Colonic mucosa (tissue), 4 donors: Measurements from ENCODE around the gene CNTNAP5. TPM values are rescaled to one million over a fixed set of nuclear protein-coding genes. Genes with fewer than 3 reads are reported as not detected.

Experiments
- DNase-seq: peaks from one replicate; pipeline ENCODE4 v3.0.0-alpha.2; 2020
- H3K27ac ChIP-seq: fragments of 200-600 bp; one replicate; pipeline ENCODE4 v1.8.0; 2021
- H3K27me3 ChIP-seq: fragments of 200-600 bp; one replicate; pipeline ENCODE4 v1.8.0; 2021
- H3K36me3 ChIP-seq: fragments of 200-600 bp; one replicate; pipeline ENCODE4 v1.8.0; 2021
- H3K4me1 ChIP-seq: fragments of 200-600 bp; one replicate; pipeline ENCODE4 v1.8.0; 2021; ENCODE audit warnings: mild to moderate bottlenecking
- H3K4me3 ChIP-seq: fragments of 200-600 bp; one replicate; pipeline ENCODE4 v1.8.0; 2021
- H3K9ac ChIP-seq, 2 donors: one replicate each; pipeline ENCODE4 v1.7.0; 2013; ENCODE audit warnings: control low read depth in 2 of 2, low read depth in 2 of 2, low read length in 2 of 2
- H3K9me3 ChIP-seq: fragments of 200-600 bp; one replicate; pipeline ENCODE4 v1.8.0; 2021
- CTCF ChIP-seq: fragments of 200-600 bp; IDR thresholded peaks from one replicate; pipeline ENCODE4 v1.8.0; 2022; ENCODE audit warnings: antibody characterized with exemption, mild to moderate bottlenecking
- intact Hi-C: fragments of 100-400 bp; cut with DNase I; formaldehyde crosslinking; loops from one replicate; pipeline ENCODE4 v1.14.1; 2022
- total RNA-seq, 2 donors: library from RNA; stranded (reverse); fragmentation: NEBNext Ultra II Directional in 1 of 2; extraction: Animal tissue kit (Norgen Biotek cat#: 25700) in 1 of 2; gene quantifications; one replicate each; pipeline ENCODE4 v1.2.1, GENCODE V29; 2021
- donor health status: healthy.
- donor health status: DM: no; HTN: no; CAD: no.
- donor health status: DM: no; HTN: no; CAD: no.

The CNTNAP5 gene
- under 1 TPM in 1 of 2 donors, not detected in 1; 0.35 TPM for total RNA-seq

GRCh38 chr2:124025171-124025580 lies at the start of gene CNTNAP5:
TSS of gene CNTNAP5 (plus strand) at chr2:124025287. CDS start at chr2:124025651, 364 bp downstream.
- H3K9ac ChIP-seq = no peak within 1 kb of the TSS
- H3K27me3 ChIP-seq = peaks cover 8% of the 10 kb centered on the region
- no peak for TF ChIP-seq CTCF
- intact Hi-C loops = loop anchor here (5.0 kb wide), 1 partner anchor 787 kb away; no protein-coding TSS in a partner anchor
- no peaks in the 10 kb centered on the region for H3K4me1 ChIP-seq
- DNase-seq = peak; percentile 44
- no peaks in the 10 kb centered on the region for H3K36me3 ChIP-seq
- no peak within 1 kb of the TSS for H3K27ac ChIP-seq
- H3K9me3 ChIP-seq = no peaks in the 10 kb centered on the region
- no peak within 1 kb of the TSS for H3K4me3 ChIP-seq

- Histone ChIP-seq H3K4me1 (no peaks in the 10 kb centered on the region), H3K27me3 (no peaks in the 10 kb centered on the region), H3K4me3 (no peak overlapping the region), H3K36me3 (no peaks in the 10 kb centered on the region), H3K27ac (no peak overlapping the region), H3K9ac (no peak overlapping the region), H3K9me3 (no peaks in the 10 kb centered on the region)
- intact Hi-C loops = no loop called here
- DNase-seq = no peak
- TF ChIP-seq CTCF = no peak
Measured at GRCh38 chr2:123976054-123976648, 48.9 kb upstream of the CNTNAP5 start.

GRCh38 chr2:123993728-123994323 lies 31.3 kb upstream of the CNTNAP5 start:
- H3K9me3 ChIP-seq = no peaks in the 10 kb centered on the region
- no peaks in the 10 kb centered on the region for H3K36me3 ChIP-seq
- H3K4me1 ChIP-seq = no peaks in the 10 kb centered on the region
- peak; percentile 39 for TF ChIP-seq CTCF
- no peak overlapping the region for H3K27ac ChIP-seq
- no peak overlapping the region for H3K4me3 ChIP-seq
- intact Hi-C loops = no loop called here
- H3K9ac ChIP-seq = no peak overlapping the region
- DNase-seq = peak; percentile 38
- no peaks in the 10 kb centered on the region for H3K27me3 ChIP-seq

GRCh38 chr2:123999681-124000080 lies 25.4 kb upstream of the CNTNAP5 start:
- Histone ChIP-seq H3K4me1 (no peaks in the 10 kb centered on the region), H3K4me3 (no peak overlapping the region), H3K9me3 (no peaks in the 10 kb centered on the region), H3K27ac (no peak overlapping the region), H3K9ac (no peak overlapping the region), H3K27me3 (no peaks in the 10 kb centered on the region), H3K36me3 (no peaks in the 10 kb centered on the region)
- no peak for DNase-seq
- no peak for TF ChIP-seq CTCF
- intact Hi-C loops = no loop called here

GRCh38 chr2:124001696-124002430 lies 23.2 kb upstream of the CNTNAP5 start:
- no peak overlapping the region for H3K27ac ChIP-seq
- H3K9ac ChIP-seq = no peak overlapping the region
- no peaks in the 10 kb centered on the region for H3K27me3 ChIP-seq
- no peak overlapping the region for H3K4me3 ChIP-seq
- no peaks in the 10 kb centered on the region for H3K4me1 ChIP-seq
- no peaks in the 10 kb centered on the region for H3K9me3 ChIP-seq
- TF ChIP-seq CTCF = no peak
- intact Hi-C loops = no loop called here
- H3K36me3 ChIP-seq = no peaks in the 10 kb centered on the region
- DNase-seq = no peak
